H1 (cell line): ENCODE data around the gene CIAO2B. TPM values are rescaled to one million over a fixed set of nuclear protein-coding genes. Genes with fewer than 3 reads are reported as not detected.

Experiments used
- CTCF ChIA-PET: fragments of 300-600 bp; sonication (Branson Sonifier 250); formaldehyde crosslinking; loops from one replicate; lab custom pipeline; 2021; ENCODE audit not compliant: partially characterized antibody; lab: Charles Lee
- POLR2A ChIA-PET: fragments of 300-600 bp; sonication (Branson Sonifier 250); formaldehyde crosslinking; loops from one replicate; lab custom pipeline; 2021; ENCODE audit warnings: inconsistent platforms; ENCODE audit not compliant: partially characterized antibody; lab: Charles Lee
- DNase-seq, 2 experiments: peaks; one replicate each; pipeline versions ENCODE4 v3.0.0 to v3.0.0-alpha.2; 2010 to 2022; ENCODE audit warnings: low spot score in 2 of 2, low read depth in 1 of 2, mixed read lengths in 1 of 2
- FAIRE-seq: peaks from 2 replicates; lab custom pipeline; 2011; peaks lifted over from hg19 to GRCh38; lab: Jason Lieb, UNC
- H2AFZ ChIP-seq: 2 replicates; pipeline ENCODE4 v1.8.1; 2012; ENCODE audit warnings: low read length, inconsistent platforms
- H2AK5ac ChIP-seq: 2 replicates; pipeline ENCODE4 v1.6.1; 2013; ENCODE audit warnings: low read depth, low read length
- H2BK120ac ChIP-seq: replicated peaks from 2 replicates; pipeline ENCODE3; 2013; ENCODE audit warnings: low read depth, low read length, inconsistent platforms
- H2BK12ac ChIP-seq: 2 replicates; pipeline ENCODE4 v1.6.1; 2013; ENCODE audit warnings: low read depth, low read length
- H2BK15ac ChIP-seq: 2 replicates; pipeline ENCODE4 v1.6.1; 2013; ENCODE audit warnings: low read length
- H2BK20ac ChIP-seq: 2 replicates; pipeline ENCODE4 v1.6.1; 2013; ENCODE audit warnings: low read length
- H2BK5ac ChIP-seq: 2 replicates; pipeline ENCODE4 v1.6.1; 2013; ENCODE audit warnings: low read depth, low read length
- H3K14ac ChIP-seq: 2 replicates; pipeline ENCODE4 v1.6.1; 2013; ENCODE audit warnings: inconsistent platforms; ENCODE audit not compliant: insufficient read length
- H3K18ac ChIP-seq: 2 replicates; pipeline ENCODE4 v1.6.1; 2013; ENCODE audit warnings: low read length; ENCODE audit errors: extremely low read depth
- H3K23ac ChIP-seq: 2 replicates; pipeline ENCODE4 v1.6.1; 2013; ENCODE audit warnings: inconsistent platforms; ENCODE audit not compliant: insufficient read length
- H3K23me2 ChIP-seq: 2 replicates; pipeline ENCODE4 v1.6.1; 2013; ENCODE audit warnings: low read depth, low read length
- H3K27ac ChIP-seq: 2 replicates; pipeline ENCODE4 v1.6.1; 2011; ENCODE audit warnings: low read depth, low read length, inconsistent platforms
- H3K27me3 ChIP-seq, 4 experiments: replicated peaks in 1 of 4; 1 replicate in 1 of 4; 2 replicates in 3 of 4; pipeline versions ENCODE4 v1.6.1 to v1.8.1; 2011 to 2013; ENCODE audit warnings: low read length in 3 of 4, mild to moderate bottlenecking in 3 of 4, inconsistent platforms in 2 of 4, mixed read lengths in 2 of 4, moderate library complexity in 1 of 4; ENCODE audit not compliant: control insufficient read depth in 3 of 4, insufficient read depth in 3 of 4; ENCODE audit errors: extremely low read depth in 1 of 4
- H3K36me3 ChIP-seq, 4 experiments: 2 replicates each; pipeline versions ENCODE4 v1.6.1 to v1.8.1; 2011 to 2013; ENCODE audit warnings: mild to moderate bottlenecking in 4 of 4, low read length in 3 of 4, moderate library complexity in 2 of 4, control low read depth in 1 of 4, inconsistent platforms in 1 of 4; ENCODE audit not compliant: insufficient read depth in 4 of 4, control insufficient read depth in 2 of 4
- H3K4ac ChIP-seq: replicated peaks from 2 replicates; pipeline ENCODE3; 2013; ENCODE audit warnings: low read length, low read depth, mixed read lengths, inconsistent platforms; ENCODE audit not compliant: insufficient read length
- H3K4me1 ChIP-seq, 4 experiments: replicated peaks in 1 of 4; 1 replicate in 1 of 4; 2 replicates in 3 of 4; pipeline versions ENCODE4 v1.6.1 to v1.8.1; 2011 to 2013; ENCODE audit warnings: low read length in 3 of 4, inconsistent platforms in 2 of 4, mixed read lengths in 1 of 4; ENCODE audit not compliant: insufficient read depth in 4 of 4, control insufficient read depth in 3 of 4
- H3K4me2 ChIP-seq, 2 experiments: 2 replicates each; pipeline versions ENCODE4 v1.6.1 to v1.8.1; 2011 to 2013; ENCODE audit warnings: low read depth in 2 of 2, low read length in 2 of 2, control low read depth in 1 of 2, inconsistent platforms in 1 of 2, mild to moderate bottlenecking in 1 of 2; ENCODE audit not compliant: insufficient read depth in 1 of 2
- H3K4me3 ChIP-seq, 4 experiments: fragments of 200-600, 300-600 bp in 1 of 4; sonication (generic), shearing (Covaris generic), sonication (Bioruptor Twin) in 1 of 4; 2 replicates each; pipeline versions ENCODE4 v1.5.1 to v1.8.1; 2011 to 2016; ENCODE audit warnings: low read length in 4 of 4, low read depth in 3 of 4, control low read depth in 2 of 4, inconsistent platforms in 2 of 4, mild to moderate bottlenecking in 2 of 4, mixed read lengths in 1 of 4, moderate library complexity in 1 of 4; ENCODE audit not compliant: insufficient read depth in 2 of 4; ENCODE audit errors: extremely low read depth in 1 of 4
- H3K56ac ChIP-seq: replicated peaks from 2 replicates; pipeline ENCODE3; 2013; ENCODE audit warnings: low read depth, mild to moderate bottlenecking, mixed read lengths, low read length, inconsistent platforms; ENCODE audit not compliant: insufficient read length
- H3K79me1 ChIP-seq: 2 replicates; pipeline ENCODE4 v1.6.1; 2013; ENCODE audit warnings: low read depth, low read length, control low read depth
- H3K79me2 ChIP-seq, 2 experiments: 2 replicates each; pipeline versions ENCODE4 v1.6.1 to v1.8.1; 2012 to 2013; ENCODE audit warnings: low read length in 2 of 2, mild to moderate bottlenecking in 2 of 2, inconsistent platforms in 1 of 2; ENCODE audit not compliant: insufficient read depth in 2 of 2, control insufficient read depth in 1 of 2
- H3K9ac ChIP-seq, 4 experiments: replicated peaks in 1 of 4; 1 replicate in 1 of 4; 2 replicates in 3 of 4; pipeline versions ENCODE4 v1.6.1 to v1.8.1; 2011 to 2013; ENCODE audit warnings: low read depth in 3 of 4, low read length in 3 of 4, control low read depth in 2 of 4, mild to moderate bottlenecking in 2 of 4, moderate library complexity in 2 of 4, inconsistent platforms in 1 of 4; ENCODE audit errors: extremely low read depth in 1 of 4
- H3K9me3 ChIP-seq, 2 experiments: 2 replicates each; pipeline versions ENCODE4 v1.6.1 to v1.8.1; 2012 to 2013; ENCODE audit warnings: mild to moderate bottlenecking in 2 of 2, moderate library complexity in 2 of 2, control low read depth in 1 of 2, inconsistent platforms in 1 of 2, low read depth in 1 of 2, low read length in 1 of 2, mixed read lengths in 1 of 2; ENCODE audit not compliant: insufficient read depth in 2 of 2
- H4K20me1 ChIP-seq, 2 experiments: replicated peaks in 1 of 2; 2 replicates each; pipeline versions ENCODE3 to v1.8.1; 2011 to 2013; ENCODE audit warnings: inconsistent platforms in 2 of 2, low read length in 2 of 2, mild to moderate bottlenecking in 1 of 2; ENCODE audit not compliant: insufficient read depth in 2 of 2, control insufficient read depth in 1 of 2
- H4K5ac ChIP-seq: 2 replicates; pipeline ENCODE4 v1.6.1; 2013; ENCODE audit warnings: low read length, low read depth, mixed read lengths, inconsistent platforms; ENCODE audit not compliant: insufficient read length
- H4K8ac ChIP-seq: 2 replicates; pipeline ENCODE4 v1.8.0; 2013; ENCODE audit warnings: mild to moderate bottlenecking, moderate library complexity, low read length, inconsistent platforms; ENCODE audit not compliant: insufficient read depth; ENCODE audit errors: extremely low read depth
- H4K91ac ChIP-seq: replicated peaks from 2 replicates; pipeline ENCODE3; 2013; ENCODE audit warnings: low read length, mixed read lengths, inconsistent platforms; ENCODE audit not compliant: insufficient read length
- CHD2 ChIP-seq: IDR thresholded peaks from 2 replicates; pipeline ENCODE4 v1.6.1; 2012; ENCODE audit warnings: low read length, improper control_type of control experiment
- CTBP2 ChIP-seq: IDR thresholded peaks from 2 replicates; pipeline ENCODE4 v1.7.0; 2011; ENCODE audit warnings: borderline replicate concordance, mild to moderate bottlenecking, moderate library complexity, mixed read lengths, low read length; ENCODE audit not compliant: insufficient read depth, insufficient read length
- RXRA ChIP-seq: IDR thresholded peaks from 2 replicates; pipeline ENCODE4 v1.6.1; 2011; ENCODE audit warnings: low read depth, mild to moderate bottlenecking, low read length, moderate library complexity; ENCODE audit not compliant: insufficient read depth
- SP2 ChIP-seq: IDR thresholded peaks from 2 replicates; pipeline ENCODE4 v1.6.1; 2012; ENCODE audit warnings: mild to moderate bottlenecking, low read length, inconsistent platforms
- polyA plus RNA-seq, 7 experiments: library from polyadenylated mRNA; depleted of rRNA in 3 of 7; stranded (reverse) in 5 of 7; unstranded in 2 of 7; fragments of >200 nt in 5 of 7; fragments of 200-250 nt in 2 of 7; gene quantifications; 1 replicate in 5 of 7; 2 replicates in 1 of 7; 4 replicates in 1 of 7; pipeline versions ENCODE4 v1.2.1 to v1.2.3, GENCODE V29; 2011 to 2013; ENCODE audit warnings: missing spikeins in 2 of 7, mixed read lengths in 2 of 7
- total RNA-seq: library from RNA; stranded (reverse); fragmentation: NEBNext Ultra II Directional; extraction: Animal tissue kit (Norgen Biotek cat#: 25700); gene quantifications from 2 replicates; pipeline ENCODE4 v1.2.1, GENCODE V29; 2021
- TF ChIP-seq, protein P1 (sequence below): IDR thresholded peaks from 2 replicates; pipeline ENCODE4 v1.6.1; 2011; ENCODE audit warnings: low read length, improper control_type of control experiment

Gene CIAO2B
- total and polyA plus RNA-seq, 2 of the 8 experiments (the other 6 are each of a cell fraction or from before 2014, with no cell fraction given) = 65.6 to 248 TPM

DNA sequence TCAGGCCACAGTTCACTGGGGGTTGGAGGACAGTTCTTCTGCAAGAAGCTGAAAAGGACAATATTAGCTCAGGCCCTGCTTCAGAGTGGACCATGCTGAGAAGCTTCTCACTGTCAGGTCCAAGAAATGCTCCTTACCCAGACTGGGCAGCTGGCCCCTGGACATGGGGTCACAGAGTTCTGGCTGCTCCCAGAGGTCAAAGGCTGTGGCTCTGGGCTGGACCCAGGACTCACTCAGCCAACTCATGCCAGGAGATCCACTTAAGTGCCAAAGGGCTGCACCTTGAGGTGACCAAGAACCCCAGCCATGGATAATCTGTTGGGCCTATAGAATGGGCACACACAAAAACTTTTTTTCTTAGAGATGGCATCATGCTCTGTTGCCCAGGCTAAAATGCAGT is 5.2 kb upstream of the CIAO2B start:
- no peaks in the 10 kb centered on the region for H3K9me3 ChIP-seq
- no peak overlapping the region for H2BK12ac ChIP-seq
- no peak overlapping the region for H2BK15ac ChIP-seq
- H3K23ac ChIP-seq = no peak overlapping the region
- no peak overlapping the region for H3K4ac ChIP-seq
- no peak overlapping the region for H3K27ac ChIP-seq
- H2AK5ac ChIP-seq = no peak overlapping the region
- POLR2A ChIA-PET = no interaction called here
- no peak overlapping the region for H3K14ac ChIP-seq
- peaks cover 5 to 18% (median 15%) of the 10 kb centered on the region in 4 experiments; a peak in 7 of 8 replicates for H3K36me3 ChIP-seq
- no peak overlapping the region for H3K4me2 ChIP-seq
- peaks cover 9% of the 10 kb centered on the region; the same call in 1 of the 2 replicates for H3K23me2 ChIP-seq
- CTCF ChIA-PET = interaction anchor here (0.5 to 1.4 kb wide), 3 partner anchors 11 to 1900 kb away, joined by 3 read pairs; no protein-coding TSS in a partner anchor
- H3K18ac ChIP-seq = no peak overlapping the region
- H3K4me1 ChIP-seq = peaks cover 0 to 5% (median 4%) of the 10 kb centered on the region in 4 experiments; a peak in 4 of 7 replicates
- H3K27me3 ChIP-seq = peaks cover 0 to 9% (median 6%) of the 10 kb centered on the region in 4 experiments; a peak in 4 of 7 replicates
- no peak overlapping the region for H4K5ac ChIP-seq
- peaks cover 0 to 9% of the 10 kb centered on the region in 2 experiments for H4K20me1 ChIP-seq
- FAIRE-seq = no peak
- H3K79me1 ChIP-seq = peaks cover 2% of the 10 kb centered on the region; the same call in 1 of the 2 replicates
- TF ChIP-seq CTBP2 (no peak), SP2 (no peak), RXRA (no peak), CHD2 (no peak)
- TF ChIP-seq, protein P1, sequence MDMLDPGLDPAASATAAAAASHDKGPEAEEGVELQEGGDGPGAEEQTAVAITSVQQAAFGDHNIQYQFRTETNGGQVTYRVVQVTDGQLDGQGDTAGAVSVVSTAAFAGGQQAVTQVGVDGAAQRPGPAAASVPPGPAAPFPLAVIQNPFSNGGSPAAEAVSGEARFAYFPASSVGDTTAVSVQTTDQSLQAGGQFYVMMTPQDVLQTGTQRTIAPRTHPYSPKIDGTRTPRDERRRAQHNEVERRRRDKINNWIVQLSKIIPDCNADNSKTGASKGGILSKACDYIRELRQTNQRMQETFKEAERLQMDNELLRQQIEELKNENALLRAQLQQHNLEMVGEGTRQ = no peak
- TF ChIP-seq, all 59 proteins: peak for 0
- H2AFZ ChIP-seq = no peak overlapping the region
- no peak overlapping the region for H4K8ac ChIP-seq
- no peak overlapping the region for H3K4me3 ChIP-seq
- no peak for DNase-seq
- H4K91ac ChIP-seq = no peak overlapping the region
- no peaks in the 10 kb centered on the region for H3K79me2 ChIP-seq
- no peak overlapping the region for H3K9ac ChIP-seq
- H2BK120ac ChIP-seq = no peak overlapping the region
- no peak overlapping the region for H3K56ac ChIP-seq
- H2BK5ac ChIP-seq = no peak overlapping the region
- H2BK20ac ChIP-seq = no peak overlapping the region
